Fibroblast of peridontal ligament (primary cell): ENCODE measurements around the gene SLC9A8.

Experiments
- DNase-seq: peaks from one replicate; pipeline ENCODE4 v3.0.0-alpha.2; 2010; ENCODE audit errors: extremely low read depth

Gene SLC9A8

GRCh38 chr20:49814057-49814694 lies 1.5 kb downstream of the SLC9A8 start:
- DNase-seq, result no peak

- DNase-seq, result no peak
Observed at GRCh38 chr20:49818816-49819215, 6.2 kb downstream of the SLC9A8 start.

- DNase-seq, result no peak
Observed at GRCh38 chr20:49819702-49820101, 7.1 kb downstream of the SLC9A8 start.

DNA sequence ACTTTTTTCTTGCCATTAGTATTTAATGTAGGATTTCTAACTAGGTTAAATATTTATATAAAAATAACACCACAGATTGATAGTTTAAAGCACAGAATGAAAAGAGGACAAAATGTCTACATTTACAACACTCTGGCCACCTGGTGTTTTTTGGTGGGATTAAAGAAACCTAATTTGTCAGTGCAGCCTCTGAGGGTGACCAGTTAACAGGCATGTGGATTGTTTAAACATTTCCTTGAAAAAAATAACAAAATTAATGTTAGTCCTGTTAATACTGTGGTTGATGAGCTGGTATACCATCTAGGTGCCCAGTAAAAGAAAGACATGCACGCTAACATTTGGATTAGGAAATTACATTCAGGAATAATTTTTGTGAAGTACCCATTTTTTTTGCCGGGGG lies 8.8 kb downstream of the SLC9A8 start:
- DNase-seq, result no peak

- DNase-seq, result peak; percentile 74
Observed at GRCh38 chr20:49821870-49822331, 9.3 kb downstream of the SLC9A8 start.

DNA sequence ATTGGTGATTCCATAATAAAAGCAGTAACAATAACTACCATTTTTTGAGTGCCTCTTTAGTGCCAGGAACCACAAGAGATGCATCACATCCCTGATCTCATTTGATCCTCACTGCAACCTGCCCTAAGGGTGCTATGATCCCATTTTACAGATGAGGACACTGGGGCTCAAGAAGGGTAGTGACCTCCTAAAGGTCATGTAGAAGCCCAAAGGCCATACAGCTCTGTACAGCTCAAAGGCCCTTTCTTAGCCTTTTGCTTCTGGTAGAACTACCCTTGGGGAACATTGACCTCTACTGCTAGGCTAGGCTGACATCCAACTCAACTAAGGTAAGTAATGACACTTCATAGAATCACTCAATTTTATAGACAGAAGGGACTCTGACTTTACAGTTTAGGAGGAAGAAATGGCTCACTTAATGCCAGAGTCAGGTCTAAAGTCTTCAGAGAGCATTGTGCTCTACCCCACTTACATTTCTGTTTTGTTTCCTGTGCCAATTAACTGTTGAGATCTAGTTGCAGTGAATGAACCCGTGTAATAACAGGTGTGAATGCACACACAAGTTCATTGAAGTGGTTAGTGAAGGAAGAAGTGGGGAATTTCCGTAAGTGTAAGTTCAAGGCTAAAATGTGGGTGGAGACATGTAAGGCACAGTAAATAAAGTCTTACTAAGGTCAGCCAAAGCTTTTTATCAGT lies 10.7 kb downstream of the SLC9A8 start:
- DNase-seq, result no peak

GRCh38 chr20:49824206-49824605 lies 11.6 kb downstream of the SLC9A8 start:
- no peak for DNase-seq

DNA sequence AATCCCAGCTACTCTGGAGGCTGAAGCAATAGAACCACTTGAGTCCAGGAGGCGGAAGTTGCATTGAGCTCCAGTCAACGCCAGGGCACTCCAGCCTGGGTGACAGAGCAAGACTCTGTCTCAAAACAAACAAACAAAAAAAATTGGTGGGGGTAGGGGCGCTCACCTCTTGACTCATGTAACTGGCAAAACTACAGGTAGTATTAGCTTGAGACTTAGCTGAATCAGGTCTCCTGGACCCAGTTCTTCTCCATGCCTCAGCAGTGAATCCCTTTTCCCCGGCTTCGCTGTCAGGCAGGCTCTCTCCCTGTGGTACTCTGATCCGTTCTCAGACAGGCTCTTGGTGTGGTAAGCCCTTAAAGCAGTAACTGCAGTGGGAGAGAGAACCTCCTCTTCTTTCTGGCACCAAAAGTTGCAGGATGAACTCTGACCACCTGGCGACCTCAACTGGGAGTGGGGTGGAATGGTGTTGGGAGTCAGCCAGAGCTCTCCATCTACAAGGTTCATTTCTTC lies 12.9 kb downstream of the SLC9A8 start:
- no peak for DNase-seq

GRCh38 chr20:49831022-49831769 lies 18.6 kb downstream of the SLC9A8 start:
- DNase-seq, result no peak

DNA sequence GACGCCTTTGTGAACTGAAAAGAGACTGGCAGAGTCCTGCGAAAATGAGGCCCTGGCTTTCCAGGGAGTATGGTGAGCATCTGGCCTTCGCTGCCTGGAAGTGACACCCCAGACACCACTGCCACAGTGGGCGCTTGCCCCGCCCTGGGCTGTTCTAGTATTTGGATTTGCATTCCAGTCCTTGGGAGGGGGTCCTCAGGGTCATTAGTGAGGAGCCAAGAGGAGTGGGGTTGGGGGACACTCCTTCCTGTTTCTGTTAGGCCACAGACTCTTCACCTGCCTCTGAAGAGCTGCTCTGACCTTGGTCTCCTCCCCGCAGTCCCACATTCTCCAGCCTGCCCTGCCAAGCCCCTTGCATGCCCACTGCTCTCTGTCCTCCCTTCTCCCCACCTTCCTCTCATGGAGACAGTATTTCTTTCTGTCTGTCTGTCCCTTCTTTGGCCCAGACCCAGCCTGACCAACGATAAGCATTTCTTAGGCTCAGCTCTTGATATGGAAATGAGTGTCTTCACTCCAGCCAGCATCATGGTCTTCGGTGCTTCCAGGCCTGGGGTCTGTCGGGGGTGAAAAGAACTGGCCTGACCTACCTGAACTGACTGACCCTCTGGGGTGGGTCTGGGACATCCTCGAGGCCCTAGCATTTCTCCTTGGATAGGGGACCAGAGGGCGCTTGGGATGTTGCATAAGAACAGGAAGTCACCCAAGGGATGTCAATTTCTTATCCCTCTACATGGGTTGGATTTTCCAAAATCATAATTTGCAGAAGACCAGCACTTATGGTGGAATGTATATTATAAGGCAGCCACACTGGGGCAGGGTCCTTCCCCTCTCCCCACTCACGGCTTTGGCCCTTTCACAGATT lies 19.4 kb downstream of the SLC9A8 start:
- DNase-seq, result no peak

DNA sequence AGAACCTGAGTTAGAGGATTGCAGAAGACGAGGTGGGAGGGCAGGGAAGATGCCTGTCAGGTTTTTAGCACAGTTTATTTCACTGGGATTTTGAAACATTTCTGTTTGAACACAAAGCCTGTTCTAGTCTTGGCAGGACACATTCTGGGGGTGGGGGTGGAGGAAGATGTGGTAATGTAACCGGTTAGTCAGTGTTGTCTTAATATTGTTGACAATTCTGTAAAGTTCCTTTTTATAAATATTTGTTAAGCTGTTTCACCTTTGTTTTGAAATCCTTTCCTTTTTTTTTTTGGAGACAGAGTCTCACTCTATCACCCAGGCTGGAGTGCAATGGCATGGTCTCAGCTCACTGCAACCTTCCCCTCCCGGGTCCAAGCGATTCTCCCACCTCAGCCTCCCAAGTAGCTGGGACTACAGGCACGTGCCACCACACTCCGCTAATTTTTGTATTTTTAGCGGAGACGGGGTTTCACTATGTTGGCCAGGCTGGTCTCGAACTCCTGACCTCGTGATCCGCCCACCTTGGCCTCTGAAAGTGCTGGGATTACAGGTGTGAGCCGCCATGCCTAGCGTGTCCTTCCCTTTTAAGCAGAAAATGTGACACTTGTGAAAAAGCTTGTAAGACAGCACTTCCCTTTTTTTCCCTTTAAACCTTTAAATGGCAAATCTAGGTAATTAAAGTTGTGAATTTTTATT lies 20.2 kb downstream of the SLC9A8 start:
- DNase-seq, result peak; percentile 30

GRCh38 chr20:49833483-49833882 lies 20.9 kb downstream of the SLC9A8 start:
- DNase-seq, result no peak

- peak; percentile 60 for DNase-seq
Observed at GRCh38 chr20:49835031-49835430, 22.4 kb downstream of the SLC9A8 start.

- no peak for DNase-seq
Observed at GRCh38 chr20:49838546-49838945, 25.9 kb downstream of the SLC9A8 start.

DNA sequence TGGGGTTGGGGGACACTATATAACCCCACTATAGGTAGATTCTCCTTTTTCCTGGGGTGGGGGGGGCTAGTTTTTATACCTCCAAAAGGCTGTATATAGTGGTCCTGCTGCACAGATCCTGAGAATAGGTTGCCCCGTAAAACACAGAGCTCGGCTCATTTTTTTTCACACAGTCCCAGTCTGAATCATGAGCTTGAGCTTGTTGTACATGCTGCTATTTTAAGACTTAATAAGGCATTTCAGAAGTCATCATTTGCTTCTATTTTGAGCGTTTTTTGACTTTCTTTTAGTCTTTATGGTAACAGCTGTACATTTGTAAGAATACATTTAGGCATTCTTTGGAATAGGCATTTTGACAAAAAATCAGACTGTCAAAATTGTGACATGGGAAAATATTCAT lies 30.5 kb downstream of the SLC9A8 start:
- DNase-seq, result peak; percentile 19

GRCh38 chr20:49843770-49844380 lies 31.2 kb downstream of the SLC9A8 start:
- DNase-seq, result no peak

GRCh38 chr20:49845060-49845459 lies 32.4 kb downstream of the SLC9A8 start:
- no peak for DNase-seq

DNA sequence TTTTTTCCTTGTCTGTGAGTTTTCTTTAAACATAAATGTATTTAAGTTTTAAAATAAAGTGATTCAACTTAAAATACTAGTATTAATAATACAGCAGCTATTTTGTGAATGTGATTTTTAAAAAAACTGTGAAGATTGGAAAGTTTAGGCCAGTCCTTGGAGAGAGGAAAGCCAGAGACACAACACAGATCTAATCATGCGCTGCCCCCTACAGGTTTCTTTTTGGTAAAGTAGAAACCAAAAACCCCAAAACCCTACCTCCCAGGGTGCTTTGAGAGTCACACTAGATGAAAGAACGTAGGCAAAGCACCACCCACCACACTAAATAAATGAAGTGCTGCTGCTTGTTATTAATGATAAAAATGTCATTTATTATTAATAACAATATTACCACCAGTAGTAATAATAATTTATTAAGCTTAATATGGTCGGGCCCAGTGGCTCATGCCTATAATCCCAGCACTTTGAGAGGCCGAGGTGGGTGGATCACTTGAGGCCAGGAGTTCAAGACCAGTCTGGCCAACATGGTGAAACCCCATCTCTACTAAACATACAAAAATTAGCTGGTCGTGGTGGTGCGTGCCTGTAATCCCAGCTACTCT lies 33.7 kb downstream of the SLC9A8 start:
- peak; percentile 80 for DNase-seq

DNA sequence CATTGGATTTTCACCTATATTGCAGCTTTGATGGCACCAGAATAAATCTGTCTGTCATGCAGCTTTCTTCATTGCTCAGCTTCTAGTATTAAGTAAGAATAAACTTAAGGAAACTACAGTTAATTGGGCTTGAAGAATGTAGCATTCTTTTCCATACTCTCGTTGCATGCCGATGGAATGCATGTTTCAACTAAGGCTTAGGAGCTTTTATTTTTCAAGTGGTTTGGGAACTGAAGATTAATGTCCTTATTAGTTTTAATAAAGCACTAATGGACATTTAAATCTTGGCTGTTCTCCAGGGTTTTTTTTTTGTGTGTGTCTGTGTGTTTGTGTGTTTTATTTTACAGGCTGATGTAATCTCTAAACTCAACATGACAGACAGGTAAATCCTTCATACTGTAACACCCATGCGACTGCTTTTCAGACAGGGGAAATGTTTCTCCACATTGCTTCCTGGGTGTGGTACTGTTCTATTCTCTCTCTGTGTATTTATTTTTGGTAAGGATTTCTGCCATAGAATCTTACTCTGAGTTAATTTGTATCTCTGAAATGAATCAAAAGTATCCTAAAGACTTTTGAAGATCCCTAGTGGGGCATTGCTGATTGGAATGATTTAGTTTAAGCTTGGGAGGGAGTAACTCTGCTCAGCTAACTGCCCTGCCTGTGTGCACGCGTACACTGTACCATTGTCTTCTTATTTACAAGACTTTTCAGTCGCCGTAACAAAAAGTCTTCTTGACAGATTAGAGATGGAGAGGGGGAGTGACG lies 38.0 kb downstream of the SLC9A8 start:
- DNase-seq, result peak; percentile 60
